H1 (cell line): Measurements from ENCODE around the gene SPI1. TPM values are rescaled to one million over a fixed set of nuclear protein-coding genes. Genes with fewer than 3 reads are reported as not detected.

Source experiments
- KDM4A ChIP-seq: IDR thresholded peaks from one replicate; pipeline ENCODE4 v1.7.1; 2012; ENCODE audit warnings: low read depth, mild to moderate bottlenecking, moderate library complexity, low read length, inconsistent platforms; ENCODE audit not compliant: severe bottlenecking
- polyA plus RNA-seq, 7 experiments: library from polyadenylated mRNA; depleted of rRNA in 3 of 7; stranded (reverse) in 5 of 7; unstranded in 2 of 7; fragments of >200 nt in 5 of 7; fragments of 200-250 nt in 2 of 7; gene quantifications; 1 replicate in 5 of 7; 2 replicates in 1 of 7; 4 replicates in 1 of 7; pipeline versions ENCODE4 v1.2.1 to v1.2.3, GENCODE V29; 2011 to 2013; ENCODE audit warnings: missing spikeins in 2 of 7, mixed read lengths in 2 of 7
- total RNA-seq: library from RNA; stranded (reverse); fragmentation: NEBNext Ultra II Directional; extraction: Animal tissue kit (Norgen Biotek cat#: 25700); gene quantifications from 2 replicates; pipeline ENCODE4 v1.2.1, GENCODE V29; 2021

The SPI1 gene
- total and polyA plus RNA-seq, 2 of the 8 experiments (the other 6 are each of a cell fraction or from before 2014, with no cell fraction given), result 0.12 TPM; not detected in 1

GRCh38 chr11:47328449-47329390, 49.6 kb downstream of the SPI1 start (continued):
- TF ChIP-seq KDM4A, result no peak
